H1 (cell line): ENCODE data around the gene TSPEAR. TPM values are rescaled to one million over a fixed set of nuclear protein-coding genes. Genes with fewer than 3 reads are reported as not detected.
A peak's percentile ranks its signal among the peaks of the same experiment; 100 is the strongest.

Experiments used
- CTCF ChIA-PET: fragments of 300-600 bp; sonication (Branson Sonifier 250); formaldehyde crosslinking; loops from one replicate; lab custom pipeline; 2021; ENCODE audit not compliant: partially characterized antibody; lab: Charles Lee
- POLR2A ChIA-PET: fragments of 300-600 bp; sonication (Branson Sonifier 250); formaldehyde crosslinking; loops from one replicate; lab custom pipeline; 2021; ENCODE audit warnings: inconsistent platforms; ENCODE audit not compliant: partially characterized antibody; lab: Charles Lee
- DNase-seq, 2 experiments: peaks; one replicate each; pipeline versions ENCODE4 v3.0.0 to v3.0.0-alpha.2; 2010 to 2022; ENCODE audit warnings: low spot score in 2 of 2, low read depth in 1 of 2, mixed read lengths in 1 of 2
- FAIRE-seq: peaks from 2 replicates; lab custom pipeline; 2011; peaks lifted over from hg19 to GRCh38; lab: Jason Lieb, UNC
- H2AFZ ChIP-seq: 2 replicates; pipeline ENCODE4 v1.8.1; 2012; ENCODE audit warnings: low read length, inconsistent platforms
- H2AK5ac ChIP-seq: 2 replicates; pipeline ENCODE4 v1.6.1; 2013; ENCODE audit warnings: low read depth, low read length
- H2BK120ac ChIP-seq: replicated peaks from 2 replicates; pipeline ENCODE3; 2013; ENCODE audit warnings: low read depth, low read length, inconsistent platforms
- H2BK12ac ChIP-seq: 2 replicates; pipeline ENCODE4 v1.6.1; 2013; ENCODE audit warnings: low read depth, low read length
- H2BK15ac ChIP-seq: 2 replicates; pipeline ENCODE4 v1.6.1; 2013; ENCODE audit warnings: low read length
- H2BK20ac ChIP-seq: 2 replicates; pipeline ENCODE4 v1.6.1; 2013; ENCODE audit warnings: low read length
- H2BK5ac ChIP-seq: 2 replicates; pipeline ENCODE4 v1.6.1; 2013; ENCODE audit warnings: low read depth, low read length
- H3K14ac ChIP-seq: 2 replicates; pipeline ENCODE4 v1.6.1; 2013; ENCODE audit warnings: inconsistent platforms; ENCODE audit not compliant: insufficient read length
- H3K18ac ChIP-seq: 2 replicates; pipeline ENCODE4 v1.6.1; 2013; ENCODE audit warnings: low read length; ENCODE audit errors: extremely low read depth
- H3K23ac ChIP-seq: 2 replicates; pipeline ENCODE4 v1.6.1; 2013; ENCODE audit warnings: inconsistent platforms; ENCODE audit not compliant: insufficient read length
- H3K23me2 ChIP-seq: 2 replicates; pipeline ENCODE4 v1.6.1; 2013; ENCODE audit warnings: low read depth, low read length
- H3K27ac ChIP-seq: 2 replicates; pipeline ENCODE4 v1.6.1; 2011; ENCODE audit warnings: low read depth, low read length, inconsistent platforms
- H3K27me3 ChIP-seq, 4 experiments: replicated peaks in 1 of 4; 1 replicate in 1 of 4; 2 replicates in 3 of 4; pipeline versions ENCODE4 v1.6.1 to v1.8.1; 2011 to 2013; ENCODE audit warnings: low read length in 3 of 4, mild to moderate bottlenecking in 3 of 4, inconsistent platforms in 2 of 4, mixed read lengths in 2 of 4, moderate library complexity in 1 of 4; ENCODE audit not compliant: control insufficient read depth in 3 of 4, insufficient read depth in 3 of 4; ENCODE audit errors: extremely low read depth in 1 of 4
- H3K36me3 ChIP-seq, 4 experiments: 2 replicates each; pipeline versions ENCODE4 v1.6.1 to v1.8.1; 2011 to 2013; ENCODE audit warnings: mild to moderate bottlenecking in 4 of 4, low read length in 3 of 4, moderate library complexity in 2 of 4, control low read depth in 1 of 4, inconsistent platforms in 1 of 4; ENCODE audit not compliant: insufficient read depth in 4 of 4, control insufficient read depth in 2 of 4
- H3K4ac ChIP-seq: replicated peaks from 2 replicates; pipeline ENCODE3; 2013; ENCODE audit warnings: low read length, low read depth, mixed read lengths, inconsistent platforms; ENCODE audit not compliant: insufficient read length
- H3K4me1 ChIP-seq, 4 experiments: replicated peaks in 1 of 4; 1 replicate in 1 of 4; 2 replicates in 3 of 4; pipeline versions ENCODE4 v1.6.1 to v1.8.1; 2011 to 2013; ENCODE audit warnings: low read length in 3 of 4, inconsistent platforms in 2 of 4, mixed read lengths in 1 of 4; ENCODE audit not compliant: insufficient read depth in 4 of 4, control insufficient read depth in 3 of 4
- H3K4me2 ChIP-seq, 2 experiments: 2 replicates each; pipeline versions ENCODE4 v1.6.1 to v1.8.1; 2011 to 2013; ENCODE audit warnings: low read depth in 2 of 2, low read length in 2 of 2, control low read depth in 1 of 2, inconsistent platforms in 1 of 2, mild to moderate bottlenecking in 1 of 2; ENCODE audit not compliant: insufficient read depth in 1 of 2
- H3K4me3 ChIP-seq, 4 experiments: fragments of 200-600, 300-600 bp in 1 of 4; sonication (generic), shearing (Covaris generic), sonication (Bioruptor Twin) in 1 of 4; 2 replicates each; pipeline versions ENCODE4 v1.5.1 to v1.8.1; 2011 to 2016; ENCODE audit warnings: low read length in 4 of 4, low read depth in 3 of 4, control low read depth in 2 of 4, inconsistent platforms in 2 of 4, mild to moderate bottlenecking in 2 of 4, mixed read lengths in 1 of 4, moderate library complexity in 1 of 4; ENCODE audit not compliant: insufficient read depth in 2 of 4; ENCODE audit errors: extremely low read depth in 1 of 4
- H3K56ac ChIP-seq: replicated peaks from 2 replicates; pipeline ENCODE3; 2013; ENCODE audit warnings: low read depth, mild to moderate bottlenecking, mixed read lengths, low read length, inconsistent platforms; ENCODE audit not compliant: insufficient read length
- H3K79me1 ChIP-seq: 2 replicates; pipeline ENCODE4 v1.6.1; 2013; ENCODE audit warnings: low read depth, low read length, control low read depth
- H3K79me2 ChIP-seq, 2 experiments: 2 replicates each; pipeline versions ENCODE4 v1.6.1 to v1.8.1; 2012 to 2013; ENCODE audit warnings: low read length in 2 of 2, mild to moderate bottlenecking in 2 of 2, inconsistent platforms in 1 of 2; ENCODE audit not compliant: insufficient read depth in 2 of 2, control insufficient read depth in 1 of 2
- H3K9ac ChIP-seq, 4 experiments: replicated peaks in 1 of 4; 1 replicate in 1 of 4; 2 replicates in 3 of 4; pipeline versions ENCODE4 v1.6.1 to v1.8.1; 2011 to 2013; ENCODE audit warnings: low read depth in 3 of 4, low read length in 3 of 4, control low read depth in 2 of 4, mild to moderate bottlenecking in 2 of 4, moderate library complexity in 2 of 4, inconsistent platforms in 1 of 4; ENCODE audit errors: extremely low read depth in 1 of 4
- H3K9me3 ChIP-seq, 2 experiments: 2 replicates each; pipeline versions ENCODE4 v1.6.1 to v1.8.1; 2012 to 2013; ENCODE audit warnings: mild to moderate bottlenecking in 2 of 2, moderate library complexity in 2 of 2, control low read depth in 1 of 2, inconsistent platforms in 1 of 2, low read depth in 1 of 2, low read length in 1 of 2, mixed read lengths in 1 of 2; ENCODE audit not compliant: insufficient read depth in 2 of 2
- H4K20me1 ChIP-seq, 2 experiments: replicated peaks in 1 of 2; 2 replicates each; pipeline versions ENCODE3 to v1.8.1; 2011 to 2013; ENCODE audit warnings: inconsistent platforms in 2 of 2, low read length in 2 of 2, mild to moderate bottlenecking in 1 of 2; ENCODE audit not compliant: insufficient read depth in 2 of 2, control insufficient read depth in 1 of 2
- H4K5ac ChIP-seq: 2 replicates; pipeline ENCODE4 v1.6.1; 2013; ENCODE audit warnings: low read length, low read depth, mixed read lengths, inconsistent platforms; ENCODE audit not compliant: insufficient read length
- H4K8ac ChIP-seq: 2 replicates; pipeline ENCODE4 v1.8.0; 2013; ENCODE audit warnings: mild to moderate bottlenecking, moderate library complexity, low read length, inconsistent platforms; ENCODE audit not compliant: insufficient read depth; ENCODE audit errors: extremely low read depth
- H4K91ac ChIP-seq: replicated peaks from 2 replicates; pipeline ENCODE3; 2013; ENCODE audit warnings: low read length, mixed read lengths, inconsistent platforms; ENCODE audit not compliant: insufficient read length
- CBX8 ChIP-seq: fragments of 300-800, 300-1000 bp; sonication (generic); IDR thresholded peaks from 2 replicates; pipeline ENCODE4 v1.7.1; 2016; ENCODE audit warnings: low read depth, low read length, borderline replicate concordance
- CEBPB ChIP-seq: IDR thresholded peaks from 2 replicates; pipeline ENCODE4 v1.6.1; 2012; ENCODE audit warnings: low read depth, low read length
- EP300 ChIP-seq, 2 experiments: IDR thresholded peaks; 1 replicate in 1 of 2; 2 replicates in 1 of 2; pipeline ENCODE4 v1.6.1; 2011 to 2012; ENCODE audit warnings: low read depth in 2 of 2, low read length in 2 of 2, mild to moderate bottlenecking in 2 of 2, borderline replicate concordance in 1 of 2, inconsistent platforms in 1 of 2, moderate library complexity in 1 of 2
- EZH2 ChIP-seq: fragments of 200-600 bp; sonication (generic); IDR thresholded peaks from 2 replicates; pipeline ENCODE4 v1.7.1; 2012; ENCODE audit warnings: low read depth, mild to moderate bottlenecking, moderate library complexity, low read length, inconsistent platforms; ENCODE audit not compliant: severe bottlenecking
- HDAC2 ChIP-seq, 2 experiments: fragments of 300-600 bp in 1 of 2; sonication (generic) in 1 of 2; IDR thresholded peaks; 2 replicates each; pipeline ENCODE4 v1.6.1; 2011 to 2012; ENCODE audit warnings: low read depth in 2 of 2, low read length in 2 of 2, mild to moderate bottlenecking in 2 of 2, moderate library complexity in 2 of 2, borderline replicate concordance in 1 of 2, inconsistent platforms in 1 of 2
- JUN ChIP-seq: IDR thresholded peaks from 2 replicates; pipeline ENCODE4 v1.6.1; 2011; ENCODE audit warnings: low read depth, mild to moderate bottlenecking, improper control_type of control experiment, low read length
- JUND ChIP-seq: IDR thresholded peaks from 2 replicates; pipeline ENCODE4 v1.6.1; 2011; ENCODE audit warnings: mild to moderate bottlenecking, improper control_type of control experiment, low read length
- KDM5A ChIP-seq: fragments of 200-600 bp; IDR thresholded peaks from 2 replicates; pipeline ENCODE4 v1.7.1; 2012; ENCODE audit warnings: mild to moderate bottlenecking, low read length, inconsistent platforms, mixed read lengths
- RBBP5 ChIP-seq: IDR thresholded peaks from 2 replicates; pipeline ENCODE4 v1.7.1; 2012; ENCODE audit warnings: low read depth, mild to moderate bottlenecking, inconsistent platforms, low read length, moderate library complexity, borderline replicate concordance
- SIX5 ChIP-seq: IDR thresholded peaks from 2 replicates; pipeline ENCODE4 v1.6.1; 2011; ENCODE audit warnings: mild to moderate bottlenecking, low read depth, low read length
- SP1 ChIP-seq: IDR thresholded peaks from 2 replicates; pipeline ENCODE4 v1.6.1; 2011; ENCODE audit warnings: low read depth, low read length
- SUZ12 ChIP-seq: fragments of 200-600 bp; sonication (generic); IDR thresholded peaks from 2 replicates; pipeline ENCODE4 v1.6.1; 2012; ENCODE audit warnings: mild to moderate bottlenecking, inconsistent platforms, low read length, moderate library complexity, mixed read lengths
- USF2 ChIP-seq: IDR thresholded peaks from 2 replicates; pipeline ENCODE4 v1.6.1; 2011; ENCODE audit warnings: low read length, improper control_type of control experiment
- WGBS, 2 experiments: shearing (Covaris generic) in 1 of 2; methylation state at CpG; one replicate each; pipeline versions ENCODE4 v1.1.6 to v1.1.7; 2013 to 2015; ENCODE audit warnings: low lambda C conversion rate in 2 of 2, mixed read lengths in 2 of 2, inconsistent platforms in 1 of 2, low coverage in 1 of 2, missing lambda C conversion rate in 1 of 2; ENCODE audit not compliant: insufficient replicate concordance in 2 of 2, insufficient coverage in 1 of 2, insufficient read length in 1 of 2; ENCODE audit errors: extremely low coverage in 1 of 2, missing lambda C conversion rate in 1 of 2; 5-methylcytosine and 5-hydroxymethylcytosine counted together
- polyA plus RNA-seq, 7 experiments: library from polyadenylated mRNA; depleted of rRNA in 3 of 7; stranded (reverse) in 5 of 7; unstranded in 2 of 7; fragments of >200 nt in 5 of 7; fragments of 200-250 nt in 2 of 7; gene quantifications; 1 replicate in 5 of 7; 2 replicates in 1 of 7; 4 replicates in 1 of 7; pipeline versions ENCODE4 v1.2.1 to v1.2.3, GENCODE V29; 2011 to 2013; ENCODE audit warnings: missing spikeins in 2 of 7, mixed read lengths in 2 of 7
- total RNA-seq: library from RNA; stranded (reverse); fragmentation: NEBNext Ultra II Directional; extraction: Animal tissue kit (Norgen Biotek cat#: 25700); gene quantifications from 2 replicates; pipeline ENCODE4 v1.2.1, GENCODE V29; 2021

Gene TSPEAR
- total and polyA plus RNA-seq, 2 of the 8 experiments (the other 6 are each of a cell fraction or from before 2014, with no cell fraction given), result 0.58 to 0.89 TPM

- H4K91ac ChIP-seq, result no peak overlapping the region
- H3K4me3 ChIP-seq, result no peak overlapping the region
- H2AK5ac ChIP-seq, result peak overlapping the region; percentile 80; the same call in 1 of the 2 replicates
- POLR2A ChIA-PET, result no interaction called here
- no peaks in the 10 kb centered on the region for H3K79me2 ChIP-seq
- H3K79me1 ChIP-seq, result no peaks in the 10 kb centered on the region
- peaks cover 3 to 53% (median 44%) of the 10 kb centered on the region in 4 experiments for H3K4me1 ChIP-seq
- no peak overlapping the region for H3K23ac ChIP-seq
- no peak for FAIRE-seq
- no peak overlapping the region for H2BK5ac ChIP-seq
- H3K4me2 ChIP-seq, result no peak overlapping the region
- H2BK15ac ChIP-seq, result no peak overlapping the region
- peak overlapping the region; percentile 96; the same call in 1 of the 2 replicates for H2BK12ac ChIP-seq
- H3K27ac ChIP-seq, result no peak overlapping the region
- no peak overlapping the region for H3K4ac ChIP-seq
- H3K18ac ChIP-seq, result no peak overlapping the region
- H3K23me2 ChIP-seq, result peaks cover 3% of the 10 kb centered on the region; the same call in 1 of the 2 replicates
- no peak overlapping the region for H3K56ac ChIP-seq
- H3K9me3 ChIP-seq, result no peaks in the 10 kb centered on the region
- CTCF ChIA-PET, result interaction anchor here (1.1 to 3.1 kb wide), 5 partner anchors 9 to 190 kb away, joined by 3 to 11 read pairs (median 5); partner anchors contain the start of genes KRTAP10-9 and TSPEAR
- no peaks in the 10 kb centered on the region for H3K36me3 ChIP-seq
- no peak overlapping the region for H2BK120ac ChIP-seq
- no peak overlapping the region for H3K14ac ChIP-seq
- no peak for DNase-seq
- H3K9ac ChIP-seq, result no peak overlapping the region
- H4K5ac ChIP-seq, result no peak overlapping the region
- peak overlapping the region; percentile 75; the same call in 1 of the 2 replicates for H2BK20ac ChIP-seq
- H4K20me1 ChIP-seq, result peaks cover 0 to 2% of the 10 kb centered on the region in 2 experiments
- H3K27me3 ChIP-seq, result peaks cover 0 to 2% (median under 1%) of the 10 kb centered on the region in 4 experiments; a peak in 3 of 7 replicates
- 84% methylated on average over 14 of the region's 14 CpGs; no CpG with 5 or more reads in 1 of the 2 experiments for WGBS, 2 experiments
- no peak overlapping the region for H4K8ac ChIP-seq
- no peak overlapping the region for H2AFZ ChIP-seq
- TF ChIP-seq SP1, result no peak
- no peak for TF ChIP-seq RBBP5
- TF ChIP-seq EP300 (IDR thresholded peaks at IDR 0.05; ENCODE audit: borderline replicate concordance in 1 of 2, low read depth in 2 of 2, low read length in 2 of 2), result no peak
- TF ChIP-seq SIX5, result no peak
- no peak for TF ChIP-seq SUZ12
- no peak for TF ChIP-seq JUN
- TF ChIP-seq EZH2, result no peak
- no peak for TF ChIP-seq HDAC2 (IDR thresholded peaks at IDR 0.05; ENCODE audit: borderline replicate concordance in 1 of 2, low read depth in 2 of 2, low read length in 2 of 2)
- TF ChIP-seq KDM5A, result no peak
- TF ChIP-seq JUND, result no peak
- TF ChIP-seq CEBPB, result no peak
- no peak for TF ChIP-seq USF2
- TF ChIP-seq CBX8, result no peak
Observed at GRCh38 chr21:44701023-44701400, 10.4 kb downstream of the TSPEAR start.
